HPDE6-E6E7 (cell line): ENCODE measurements around the gene CHN2.

ENCODE experiments used
- DNase-seq: peaks from one replicate; pipeline ENCODE4 v3.0.0; 2011; ENCODE audit warnings: missing footprints; ENCODE audit errors: extremely low spot score

CHN2 gene

GRCh38 chr7:29194594-29195427 lies at the start of gene CHN2:
Gene CHN2, plus strand, starts transcription at chr7:29194775.
- DNase-seq = peak; percentile 27

GRCh38 chr7:29145553-29146056 lies 49.0 kb upstream of the CHN2 start:
- no peak for DNase-seq

GRCh38 chr7:29146057-29146706 lies 48.4 kb upstream of the CHN2 start, which contains the start of gene CPVL:
Gene CPVL, minus strand, starts transcription at chr7:29146537. Its CDS starts 25,476 bp downstream, at chr7:29121061.
- DNase-seq = peak; percentile 6

GRCh38 chr7:29146888-29147609 lies 47.5 kb upstream of the CHN2 start:
- DNase-seq = no peak

- no peak for DNase-seq
Observed at GRCh38 chr7:29147821-29148220, 46.8 kb upstream of the CHN2 start.

GRCh38 chr7:29149036-29149435 lies 45.5 kb upstream of the CHN2 start:
- DNase-seq = no peak

GRCh38 chr7:29150856-29151255 lies 43.7 kb upstream of the CHN2 start:
- DNase-seq = no peak

GRCh38 chr7:29154076-29154475 lies 40.5 kb upstream of the CHN2 start:
- no peak for DNase-seq

- no peak for DNase-seq
Observed at GRCh38 chr7:29156907-29157452, 37.6 kb upstream of the CHN2 start.

- no peak for DNase-seq
Observed at GRCh38 chr7:29158795-29159423, 35.7 kb upstream of the CHN2 start.

GRCh38 chr7:29160080-29160479 lies 34.5 kb upstream of the CHN2 start:
- no peak for DNase-seq

GRCh38 chr7:29161231-29161630 lies 33.3 kb upstream of the CHN2 start:
- DNase-seq = no peak

GRCh38 chr7:29162577-29162976 lies 32.0 kb upstream of the CHN2 start:
- DNase-seq = no peak

- no peak for DNase-seq
Observed at GRCh38 chr7:29163854-29164253, 30.7 kb upstream of the CHN2 start.

- DNase-seq = no peak
Observed at GRCh38 chr7:29167721-29168120, 26.9 kb upstream of the CHN2 start.

- DNase-seq = no peak
Observed at GRCh38 chr7:29170781-29171180, 23.8 kb upstream of the CHN2 start.

- DNase-seq = no peak
Observed at GRCh38 chr7:29173458-29173857, 21.1 kb upstream of the CHN2 start.

- peak; percentile 63 for DNase-seq
Observed at GRCh38 chr7:29177963-29178600, 16.5 kb upstream of the CHN2 start.

- DNase-seq = no peak
Observed at GRCh38 chr7:29179115-29179514, 15.5 kb upstream of the CHN2 start.

- no peak for DNase-seq
Observed at GRCh38 chr7:29184599-29184998, 10.0 kb upstream of the CHN2 start.

- no peak for DNase-seq
Observed at GRCh38 chr7:29185613-29186012, 9.0 kb upstream of the CHN2 start.
